ENCODE results near the gene SCN4A.

- TF ChIP-seq CTCF (IDR thresholded peaks at IDR 0.05) (no peak), POLR2A (IDR thresholded peaks at IDR 0.05) (no peak)
These were observed 22.9 kb upstream of the SCN4A start for GRCh38 chr17:63995626-63996025.

All from upper lobe of left lung (tissue), 4 donors.